ENCODE data around the gene SETDB1.

- TF ChIP-seq CTCF (IDR thresholded peaks at IDR 0.05): no peak
- no peak for TF ChIP-seq POLR2A (IDR thresholded peaks at IDR 0.05)
Observed at GRCh38 chr1:150997949-150998348, 71.8 kb downstream of the SETDB1 start.
